Activated T-helper 1 cell treated with anti-CD3 and anti-CD28 coated beads, Interleukin-12 subunit alpha, Interleukin-12 subunit beta, Interleukin-2, Interleukin-4 antibody, amounts not matched to agents 30 ng/mL and 10 ng/mL and 1 ng/mL, durations not matched to agents 14 hours and 24 hours and 36 hours (primary cell): Measurements from ENCODE around the gene ARHGAP6. TPM values are rescaled to one million over a fixed set of nuclear protein-coding genes. Genes with fewer than 3 reads are reported as not detected.

Experiments used
- DNase-seq: peaks from one replicate; pipeline ENCODE4 v3.0.0; 2021; ENCODE audit warnings: low spot score
- H3K27ac Mint-ChIP-seq: one replicate; pipeline ENCODE4 v1.8.0; 2021; ENCODE audit warnings: mild to moderate bottlenecking, mixed read lengths
- H3K27me3 Mint-ChIP-seq: one replicate; pipeline ENCODE4 v1.8.0; 2022; ENCODE audit warnings: mild to moderate bottlenecking, moderate library complexity, mixed read lengths; ENCODE audit not compliant: insufficient read depth
- H3K36me3 Mint-ChIP-seq: one replicate; pipeline ENCODE4 v1.8.0; 2021; ENCODE audit warnings: low read depth, mixed read lengths
- H3K4me1 Mint-ChIP-seq: one replicate; pipeline ENCODE4 v1.8.0; 2021; ENCODE audit warnings: low read depth, mixed read lengths
- H3K4me3 Mint-ChIP-seq: one replicate; pipeline ENCODE4 v1.8.0; 2021; ENCODE audit warnings: mild to moderate bottlenecking, moderate library complexity, mixed read lengths
- H3K9me3 Mint-ChIP-seq: one replicate; pipeline ENCODE4 v1.8.0; 2021; ENCODE audit warnings: mixed read lengths
- intact Hi-C: fragments of 100-400 bp; cut with micrococcal nuclease; formaldehyde crosslinking; loops from one replicate; pipeline ENCODE4 v1.15.1; 2024
- total RNA-seq: library from RNA; stranded (reverse); gene quantifications from 2 replicates; pipeline ENCODE4 v1.2.3, GENCODE V29; 2022

Gene ARHGAP6
- total RNA-seq, 1 donor from 2014 or later, result not detected

DNA sequence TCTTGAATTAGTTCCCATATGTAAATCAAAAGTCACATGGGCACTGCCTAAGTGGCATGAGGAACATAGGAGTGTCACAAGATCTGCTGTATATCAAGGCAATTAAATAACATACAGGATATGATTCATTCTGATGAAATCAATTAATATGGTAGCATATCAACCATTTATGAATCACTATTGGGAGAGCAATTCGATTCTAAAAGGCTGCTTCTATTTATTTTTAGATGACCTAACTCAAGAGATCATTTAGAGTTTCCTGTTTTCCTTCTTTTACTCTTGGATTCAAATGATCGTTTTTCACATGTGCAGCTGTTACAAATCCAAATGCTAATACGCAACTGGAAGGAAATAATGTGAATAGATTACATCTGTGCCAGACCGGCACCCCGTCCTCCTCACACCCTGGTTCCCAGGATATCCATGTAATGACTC is 472.7 kb downstream of the ARHGAP6 start:
- intact Hi-C loops, result no loop called here
- no peaks in the 10 kb centered on the region for H3K4me1 Mint-ChIP-seq
- no peaks in the 10 kb centered on the region for H3K27me3 Mint-ChIP-seq
- no peaks in the 10 kb centered on the region for H3K9me3 Mint-ChIP-seq
- no peaks in the 10 kb centered on the region for H3K36me3 Mint-ChIP-seq
- no peak overlapping the region for H3K27ac Mint-ChIP-seq
- no peak for DNase-seq
- no peak overlapping the region for H3K4me3 Mint-ChIP-seq

DNA sequence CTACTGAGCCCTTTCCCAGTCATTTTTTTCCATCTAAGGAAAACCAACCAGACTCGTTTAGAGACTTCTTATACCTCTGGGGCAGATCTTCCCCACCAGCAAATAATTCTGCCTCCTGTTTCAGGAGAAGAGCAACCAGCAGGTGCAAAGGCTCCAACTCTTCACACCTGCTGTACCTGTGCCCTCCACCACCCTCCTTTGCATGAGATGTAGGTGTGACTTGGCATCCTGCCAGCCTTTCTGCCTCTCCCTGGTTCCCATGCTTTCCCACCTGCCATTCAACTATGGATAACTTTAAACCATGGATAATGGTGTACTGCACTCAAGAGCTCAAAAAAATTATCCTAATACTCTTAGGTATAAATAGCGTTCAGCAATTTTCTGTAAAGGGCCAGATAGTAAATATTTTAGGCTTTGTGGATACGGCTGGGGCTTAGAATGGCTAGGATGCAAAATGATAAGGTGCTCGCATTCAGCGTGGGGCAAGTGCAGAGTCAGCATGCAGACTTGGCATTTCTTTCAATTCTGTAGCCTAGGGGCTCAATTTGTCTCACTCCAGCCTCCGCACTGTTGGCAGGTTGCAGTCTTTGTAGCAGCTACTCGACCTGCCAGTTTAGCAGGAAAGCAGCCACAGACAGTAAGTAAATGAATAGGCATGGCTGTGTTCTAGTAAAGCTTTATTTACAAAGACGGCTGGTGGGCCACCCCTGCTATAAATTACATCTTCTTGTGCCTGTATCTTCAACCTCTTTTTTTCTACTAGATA is 474.8 kb downstream of the ARHGAP6 start:
- Mint-ChIP-seq H3K4me1 (no peaks in the 10 kb centered on the region), H3K4me3 (no peak overlapping the region), H3K9me3 (no peaks in the 10 kb centered on the region), H3K36me3 (no peaks in the 10 kb centered on the region), H3K27ac (no peak overlapping the region), H3K27me3 (no peaks in the 10 kb centered on the region)
- DNase-seq, result no peak
- intact Hi-C loops, result no loop called here

DNA sequence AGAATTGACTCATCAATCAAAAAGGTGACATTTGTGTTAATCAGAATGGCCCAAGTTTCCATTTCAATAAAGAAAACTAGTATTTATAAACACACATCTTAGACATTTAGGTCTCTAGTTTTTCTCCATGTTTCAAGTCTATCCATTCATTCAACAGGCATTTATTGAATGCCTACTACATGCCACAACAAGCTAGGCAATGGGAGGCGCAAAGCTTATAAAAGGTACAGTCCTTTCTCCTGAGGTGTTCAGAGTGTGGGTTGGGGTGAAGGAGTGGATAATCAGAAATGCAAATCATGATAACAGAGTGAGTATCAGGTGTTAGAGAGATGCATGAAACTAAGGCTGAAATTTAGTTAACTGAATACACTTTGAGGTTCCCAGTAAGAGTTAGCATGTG is 476.6 kb downstream of the ARHGAP6 start:
- Mint-ChIP-seq H3K4me1 (no peaks in the 10 kb centered on the region), H3K27ac (no peak overlapping the region), H3K36me3 (no peaks in the 10 kb centered on the region), H3K4me3 (no peak overlapping the region), H3K9me3 (no peaks in the 10 kb centered on the region), H3K27me3 (no peaks in the 10 kb centered on the region)
- no peak for DNase-seq
- intact Hi-C loops, result no loop called here

DNA sequence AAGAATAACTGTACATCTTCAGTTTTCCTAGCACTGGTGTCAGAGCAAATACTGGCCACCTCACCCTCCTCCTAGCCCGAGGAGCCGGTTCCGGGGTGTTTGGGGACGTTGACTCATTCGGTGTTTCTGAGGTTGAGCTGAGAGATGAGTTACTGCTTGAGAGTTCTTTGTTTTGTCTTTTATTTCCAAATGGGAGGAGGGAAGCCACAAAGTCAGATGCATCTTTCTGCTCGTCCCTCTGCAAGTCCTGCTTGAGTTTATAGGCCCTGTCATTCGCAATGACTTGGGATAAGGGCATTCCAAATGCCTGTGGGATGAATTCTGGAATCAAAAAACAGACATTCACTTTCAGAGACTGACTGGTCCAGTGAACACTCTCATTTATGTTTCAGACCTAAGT is 477.1 kb downstream of the ARHGAP6 start:
- Mint-ChIP-seq H3K4me3 (no peak overlapping the region), H3K27ac (no peak overlapping the region), H3K4me1 (no peaks in the 10 kb centered on the region), H3K9me3 (no peaks in the 10 kb centered on the region), H3K27me3 (no peaks in the 10 kb centered on the region), H3K36me3 (no peaks in the 10 kb centered on the region)
- intact Hi-C loops, result no loop called here
- DNase-seq, result no peak

DNA sequence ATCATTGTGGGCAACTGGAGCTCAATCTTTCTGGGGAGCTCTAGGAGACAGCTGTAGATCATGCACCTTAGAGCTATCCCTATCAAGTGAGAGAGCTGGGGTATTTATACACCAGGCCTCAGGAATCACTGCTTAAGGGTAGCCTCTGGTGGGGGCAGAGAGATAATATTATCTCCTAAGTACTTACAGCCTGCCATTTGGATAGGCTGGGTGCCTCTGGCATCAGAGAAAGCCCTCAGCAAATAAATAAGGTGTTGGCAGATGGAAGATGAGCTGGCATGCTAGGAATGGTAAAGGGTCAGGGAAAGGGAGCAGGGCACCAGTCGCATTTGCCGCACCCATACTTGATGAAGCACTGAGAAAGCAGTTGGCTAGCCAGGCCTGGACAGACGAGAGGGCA is 478.7 kb downstream of the ARHGAP6 start:
- no peaks in the 10 kb centered on the region for H3K36me3 Mint-ChIP-seq
- no peak for DNase-seq
- no peaks in the 10 kb centered on the region for H3K4me1 Mint-ChIP-seq
- no peaks in the 10 kb centered on the region for H3K27me3 Mint-ChIP-seq
- no peak overlapping the region for H3K4me3 Mint-ChIP-seq
- no peak overlapping the region for H3K27ac Mint-ChIP-seq
- H3K9me3 Mint-ChIP-seq, result no peaks in the 10 kb centered on the region
- intact Hi-C loops, result no loop called here

DNA sequence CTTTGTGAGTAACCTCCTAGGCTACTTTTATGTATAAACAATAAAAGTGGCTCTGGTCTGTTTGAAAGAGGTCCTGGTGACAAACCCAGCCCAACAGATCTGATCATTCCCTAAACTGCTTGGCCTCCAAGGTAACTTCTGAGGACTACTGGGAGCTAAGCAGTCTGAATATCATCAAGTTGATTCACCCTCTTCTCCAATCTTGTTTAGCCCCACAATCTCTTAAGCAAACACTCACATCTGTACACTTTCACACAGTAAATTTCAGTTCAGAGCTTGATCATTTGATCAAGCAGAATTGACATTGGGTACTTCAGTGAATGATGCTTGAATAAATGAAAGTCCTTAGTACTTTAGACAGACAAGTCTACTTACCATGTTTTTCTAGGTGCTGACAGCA is 479.9 kb downstream of the ARHGAP6 start:
- Mint-ChIP-seq H3K4me1 (no peaks in the 10 kb centered on the region), H3K4me3 (no peak overlapping the region), H3K9me3 (no peaks in the 10 kb centered on the region), H3K36me3 (no peaks in the 10 kb centered on the region), H3K27ac (no peak overlapping the region), H3K27me3 (no peaks in the 10 kb centered on the region)
- intact Hi-C loops, result no loop called here
- DNase-seq, result no peak

DNA sequence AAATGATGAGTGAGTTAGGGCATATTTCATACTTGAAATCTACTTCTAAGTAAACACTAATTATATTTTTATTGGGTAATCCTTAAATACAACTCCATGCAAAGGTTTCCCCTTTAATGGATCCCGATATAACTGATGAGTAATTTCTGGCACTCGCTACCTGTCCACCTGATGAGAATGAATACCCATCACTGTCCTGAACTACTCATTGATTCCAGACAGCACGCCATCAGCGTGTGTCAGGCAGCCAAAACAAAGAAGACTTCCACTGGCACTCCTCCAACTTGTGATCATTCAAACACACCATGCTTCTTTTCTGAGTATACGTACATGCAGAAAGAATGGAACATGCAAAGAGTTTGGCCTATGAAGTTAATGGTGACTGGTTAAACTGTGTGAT is 485.1 kb downstream of the ARHGAP6 start:
- Mint-ChIP-seq H3K4me1 (no peaks in the 10 kb centered on the region), H3K27me3 (no peaks in the 10 kb centered on the region), H3K9me3 (no peaks in the 10 kb centered on the region), H3K36me3 (no peaks in the 10 kb centered on the region), H3K4me3 (no peak overlapping the region), H3K27ac (no peak overlapping the region)
- intact Hi-C loops, result no loop called here
- no peak for DNase-seq

DNA sequence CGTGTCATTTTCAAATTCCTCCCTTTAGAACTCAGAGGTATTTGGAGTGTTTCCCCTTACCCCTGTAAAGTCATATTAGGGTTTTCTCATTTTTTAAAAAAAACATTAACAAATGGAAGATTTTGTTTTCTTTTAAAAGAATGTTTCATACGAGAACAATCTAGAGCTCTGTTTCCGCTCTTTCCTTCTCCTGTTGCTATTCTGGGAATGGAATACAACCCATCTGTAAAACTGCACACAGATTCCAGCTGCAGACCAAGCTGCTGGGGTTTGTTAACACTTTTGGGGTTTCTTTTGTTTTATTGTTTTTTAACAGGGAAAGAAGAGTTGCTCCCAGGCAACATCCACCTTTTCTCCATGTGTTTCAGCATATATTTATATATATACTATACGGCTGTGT is 493.3 kb downstream of the ARHGAP6 start:
- Mint-ChIP-seq H3K4me3 (no peak overlapping the region), H3K27ac (no peak overlapping the region), H3K27me3 (peaks cover 2% of the 10 kb centered on the region), H3K9me3 (no peaks in the 10 kb centered on the region), H3K4me1 (no peaks in the 10 kb centered on the region), H3K36me3 (no peaks in the 10 kb centered on the region)
- intact Hi-C loops, result no loop called here
- DNase-seq, result no peak

DNA sequence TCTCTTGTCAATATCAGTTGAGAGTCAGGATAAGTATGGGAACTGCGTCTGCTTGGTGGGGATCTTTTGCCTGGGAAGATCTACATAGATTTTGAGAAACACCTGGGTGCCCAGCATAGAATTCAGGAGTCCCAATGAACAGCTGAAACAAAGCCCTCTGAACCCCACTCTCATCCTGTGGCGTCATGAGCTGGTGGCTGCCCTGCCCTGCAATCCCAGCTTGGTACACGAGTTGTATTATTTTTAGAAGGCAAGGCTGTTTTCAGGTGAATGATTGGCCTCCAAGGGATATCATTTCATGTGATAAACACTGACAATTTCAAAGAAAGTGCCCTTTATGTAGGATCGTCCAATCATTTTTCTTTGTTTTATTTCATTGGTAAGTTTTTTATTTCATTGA is 493.8 kb downstream of the ARHGAP6 start:
- Mint-ChIP-seq H3K36me3 (no peaks in the 10 kb centered on the region), H3K9me3 (no peaks in the 10 kb centered on the region), H3K27ac (no peak overlapping the region), H3K4me3 (no peak overlapping the region), H3K4me1 (no peaks in the 10 kb centered on the region), H3K27me3 (peaks cover 2% of the 10 kb centered on the region)
- intact Hi-C loops, result no loop called here
- DNase-seq, result no peak

DNA sequence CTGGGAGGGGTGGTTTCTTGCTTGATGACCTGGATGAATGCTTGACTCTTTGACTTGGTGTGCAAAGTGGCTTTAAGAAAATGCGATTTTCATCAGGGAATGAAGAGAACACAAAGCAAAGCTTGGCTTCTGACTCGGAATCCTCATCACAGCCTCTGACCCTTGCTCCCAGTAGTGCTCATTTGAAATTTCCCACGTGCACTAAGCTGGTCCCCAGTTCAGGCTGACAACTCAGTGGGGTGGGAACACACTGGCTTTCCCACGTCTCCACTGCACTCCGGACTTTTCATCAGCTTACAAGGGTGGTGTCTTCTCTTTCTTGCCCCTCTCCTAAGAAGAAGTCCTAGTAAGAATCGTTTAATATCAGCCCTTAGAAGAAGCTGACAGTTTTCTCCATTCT is 501.3 kb downstream of the ARHGAP6 start:
- no peak for DNase-seq
- H3K36me3 Mint-ChIP-seq, result no peaks in the 10 kb centered on the region
- no peak overlapping the region for H3K27ac Mint-ChIP-seq
- H3K4me1 Mint-ChIP-seq, result no peaks in the 10 kb centered on the region
- no peak overlapping the region for H3K4me3 Mint-ChIP-seq
- no peaks in the 10 kb centered on the region for H3K27me3 Mint-ChIP-seq
- H3K9me3 Mint-ChIP-seq, result no peaks in the 10 kb centered on the region
- intact Hi-C loops, result no loop called here

DNA sequence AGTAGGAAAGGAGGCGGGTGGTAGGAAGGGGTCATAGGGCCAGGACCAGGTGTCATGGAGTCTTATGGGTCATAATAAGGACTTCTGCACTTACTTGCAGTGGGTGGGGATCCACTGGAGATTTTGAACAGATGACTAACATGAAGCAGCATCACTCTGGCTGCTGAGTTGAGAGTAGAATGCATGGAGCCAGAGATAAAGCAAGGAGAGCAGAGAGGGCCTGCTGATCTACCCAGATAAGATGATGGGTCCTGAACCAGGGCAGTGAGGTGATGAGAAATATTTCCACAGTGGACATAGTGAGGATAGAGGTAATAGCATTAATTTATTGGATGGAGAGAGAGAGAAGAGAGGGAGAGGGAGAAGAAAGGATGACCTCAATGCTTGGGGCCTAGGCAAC is 506.6 kb downstream of the ARHGAP6 start:
- no peaks in the 10 kb centered on the region for H3K36me3 Mint-ChIP-seq
- H3K4me3 Mint-ChIP-seq, result no peak overlapping the region
- intact Hi-C loops, result no loop called here
- no peak for DNase-seq
- no peaks in the 10 kb centered on the region for H3K27me3 Mint-ChIP-seq
- H3K9me3 Mint-ChIP-seq, result no peaks in the 10 kb centered on the region
- H3K27ac Mint-ChIP-seq, result no peak overlapping the region
- no peaks in the 10 kb centered on the region for H3K4me1 Mint-ChIP-seq

DNA sequence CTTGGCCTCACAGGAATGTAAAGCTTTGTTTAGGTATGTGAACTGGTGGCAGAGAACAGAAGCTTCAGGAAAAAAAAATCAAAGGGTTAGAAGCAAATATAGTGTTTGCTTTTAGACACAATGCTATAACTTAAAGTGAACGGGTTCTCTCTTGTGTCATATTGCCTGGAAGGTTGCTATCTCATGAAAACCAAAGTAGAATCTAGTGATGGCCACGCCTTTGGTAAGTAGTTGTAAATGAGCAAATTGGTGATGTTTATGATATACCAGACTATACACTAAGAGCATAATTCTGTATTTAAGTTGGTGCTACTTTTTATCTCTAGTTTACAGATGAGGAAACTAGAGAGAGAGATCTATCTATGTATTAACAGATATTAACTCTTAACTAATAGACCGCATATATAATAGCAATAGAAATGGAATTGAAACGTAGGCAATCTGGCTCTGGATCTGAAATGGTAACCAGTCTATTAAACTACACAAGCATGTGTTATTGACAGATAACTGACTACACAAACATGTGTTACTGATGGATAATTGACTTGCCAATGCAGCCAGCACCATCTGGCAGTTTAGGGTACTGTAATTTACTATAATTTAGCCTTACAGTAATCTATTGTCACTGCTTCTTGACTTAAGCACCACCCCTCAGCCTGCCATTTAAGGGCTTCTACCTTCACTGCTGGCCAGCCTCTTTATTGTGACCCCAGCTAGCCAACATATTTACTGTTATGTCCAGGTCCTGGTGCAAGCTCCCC is 513.7 kb downstream of the ARHGAP6 start:
- DNase-seq, result no peak
- no peaks in the 10 kb centered on the region for H3K4me1 Mint-ChIP-seq
- H3K4me3 Mint-ChIP-seq, result no peak overlapping the region
- H3K9me3 Mint-ChIP-seq, result no peaks in the 10 kb centered on the region
- peaks cover 3% of the 10 kb centered on the region for H3K27me3 Mint-ChIP-seq
- no peaks in the 10 kb centered on the region for H3K36me3 Mint-ChIP-seq
- no peak overlapping the region for H3K27ac Mint-ChIP-seq
- intact Hi-C loops, result no loop called here

DNA sequence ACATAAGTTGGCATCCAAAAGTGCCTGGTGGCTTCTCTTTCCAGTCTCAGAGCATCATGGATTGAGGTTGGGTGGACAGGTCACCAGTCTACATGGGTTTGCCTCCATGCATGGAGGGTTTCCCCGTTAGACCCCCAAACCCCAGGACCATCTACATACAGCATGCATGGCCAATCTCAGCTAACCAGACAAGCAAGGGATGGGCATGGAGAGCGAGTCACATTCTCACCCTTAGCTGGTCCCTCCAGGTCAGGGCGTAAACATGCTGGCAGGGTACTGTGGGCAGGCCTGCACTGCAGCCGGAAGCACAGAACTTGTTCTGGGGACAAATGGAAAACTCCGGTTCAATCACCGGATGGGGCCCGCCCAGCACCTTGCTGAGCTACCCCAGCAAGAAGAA is 517.3 kb downstream of the ARHGAP6 start:
- no peak overlapping the region for H3K4me3 Mint-ChIP-seq
- intact Hi-C loops, result no loop called here
- no peak overlapping the region for H3K27ac Mint-ChIP-seq
- H3K27me3 Mint-ChIP-seq, result peaks cover 4% of the 10 kb centered on the region
- no peaks in the 10 kb centered on the region for H3K4me1 Mint-ChIP-seq
- H3K9me3 Mint-ChIP-seq, result no peaks in the 10 kb centered on the region
- H3K36me3 Mint-ChIP-seq, result no peaks in the 10 kb centered on the region
- DNase-seq, result no peak
